ENCODE measurements around the gene ZNF799.
"Not testable (repeated sequence)": the region's sequence is repeated elsewhere in the genome, so short reads cannot be mapped to it uniquely, and the experiment has no call there.

ZNF799 gene

DNA sequence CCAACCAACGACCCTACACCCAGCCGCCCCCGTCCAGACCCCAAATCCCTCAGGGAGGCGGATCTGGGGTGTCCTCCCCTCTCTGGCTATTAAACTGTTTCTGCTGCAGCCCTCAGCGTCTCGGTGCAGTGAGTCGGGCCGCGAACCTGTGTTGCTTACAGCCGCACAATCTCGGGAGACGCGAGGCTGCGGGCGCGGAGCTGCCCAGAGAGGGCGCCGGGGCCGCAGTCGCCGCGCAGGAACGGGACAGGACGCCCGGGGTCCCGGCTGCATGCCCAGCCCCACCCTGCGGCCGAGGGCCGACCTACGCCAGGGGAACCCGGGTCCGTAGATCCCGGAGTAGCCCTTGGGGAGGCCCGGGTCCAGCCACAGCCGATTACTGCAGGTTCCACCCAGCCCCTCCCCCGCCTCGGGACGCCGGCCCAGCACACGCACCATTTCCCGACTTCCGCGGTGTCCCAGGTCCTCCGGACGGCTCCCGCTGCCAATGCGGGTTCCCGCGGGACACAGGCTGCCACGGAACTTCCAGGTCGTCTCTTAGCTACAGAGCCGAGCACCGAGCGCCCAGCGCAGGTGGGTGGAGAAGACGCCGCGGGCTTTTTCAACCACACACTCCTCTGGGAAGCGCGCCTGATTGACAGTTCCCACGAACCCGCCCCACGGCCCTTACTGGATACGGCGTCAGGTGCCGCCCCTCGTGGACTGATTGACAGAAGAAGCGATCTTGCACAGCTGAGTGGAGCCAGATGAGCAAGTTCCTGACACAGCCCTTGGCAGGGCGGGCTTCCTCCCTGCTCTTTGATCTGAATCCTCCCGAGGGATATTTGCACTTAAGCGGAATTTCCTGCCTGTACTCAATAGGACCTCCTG is at the start of gene ZNF799:
Gene ZNF799 (minus strand): TSS at position 639 of the 870 bp plus-strand sequence. CDS start 201 bp downstream, at position 438.
- H3K27ac ChIP-seq: peak within 1 kb of the TSS; percentile 65
- DNase-seq (ENCODE audit: low read depth, low spot score): peak; percentile 94

- no peak for DNase-seq (ENCODE audit: low read depth, low spot score)
- H3K27ac ChIP-seq: no peak overlapping the region
Observed at GRCh38 chr19:12450844-12451243, 49.8 kb upstream of the ZNF799 start.

DNA sequence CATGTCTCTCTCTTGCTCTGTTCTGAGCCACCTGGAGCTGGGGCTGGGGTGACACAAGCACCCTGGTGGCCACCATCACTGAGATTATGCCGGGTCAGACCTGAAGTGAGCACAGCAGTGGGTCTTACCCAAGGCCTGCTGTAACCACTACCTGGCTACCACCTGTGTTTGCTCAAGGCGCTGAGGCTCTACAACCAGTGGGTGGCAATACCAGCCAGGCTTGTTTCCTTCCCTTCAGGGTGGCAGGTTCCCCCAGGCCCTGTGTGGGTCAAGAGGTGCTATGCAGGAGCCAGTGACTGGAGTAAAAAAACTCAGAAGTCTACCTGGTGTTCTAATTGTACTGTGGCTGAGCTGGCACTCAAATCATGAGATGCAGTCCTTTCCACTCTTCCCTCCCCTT is 47.7 kb upstream of the ZNF799 start:
- DNase-seq (ENCODE audit: low read depth, low spot score): no peak
- no peak overlapping the region for H3K27ac ChIP-seq

DNA sequence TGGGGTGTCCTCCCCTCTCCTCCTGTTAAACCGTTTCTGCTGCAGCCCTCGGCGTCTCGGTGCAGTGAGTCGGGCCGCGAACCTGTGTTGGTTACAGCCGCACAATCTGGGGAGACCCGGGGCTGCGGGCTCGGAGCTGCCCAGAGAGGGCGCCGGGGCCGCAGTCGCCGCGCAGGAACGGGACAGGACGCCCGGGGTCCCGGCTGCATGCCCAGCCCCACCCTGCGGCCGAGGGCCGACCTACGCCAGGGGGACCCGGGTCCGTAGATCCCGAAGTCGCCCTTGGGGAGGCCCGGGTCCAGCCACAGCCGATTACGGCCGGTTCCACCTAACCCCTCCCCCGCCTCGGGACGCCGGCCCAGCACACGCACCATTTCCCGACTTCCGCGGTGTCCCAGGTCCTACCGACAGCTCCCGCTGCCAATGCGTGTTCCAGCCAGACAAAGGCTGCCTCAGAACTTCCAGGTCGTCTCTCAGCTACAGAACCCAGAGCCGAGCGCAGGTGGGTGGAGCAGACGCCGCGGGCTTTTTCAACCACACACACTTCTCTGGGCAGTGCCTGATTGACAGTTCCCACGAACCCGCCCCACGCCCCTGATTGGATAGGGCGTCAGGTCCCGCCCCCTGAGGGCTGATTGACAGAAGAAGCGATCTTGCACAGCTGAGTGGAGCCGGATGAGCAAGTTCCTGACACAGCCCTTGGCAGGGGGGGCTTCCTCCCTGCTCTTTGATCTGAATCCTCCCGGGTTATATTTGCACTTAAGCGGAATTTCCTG is 39.7 kb upstream of the ZNF799 start, which contains the start of gene ZNF443:
Gene ZNF443 (minus strand): TSS at position 481 of the 776 bp plus-strand sequence. CDS start 107 bp downstream, at position 374.
- peak; percentile 93 for DNase-seq (ENCODE audit: low read depth, low spot score)
- peak within 1 kb of the TSS; percentile 8 for H3K27ac ChIP-seq

DNA sequence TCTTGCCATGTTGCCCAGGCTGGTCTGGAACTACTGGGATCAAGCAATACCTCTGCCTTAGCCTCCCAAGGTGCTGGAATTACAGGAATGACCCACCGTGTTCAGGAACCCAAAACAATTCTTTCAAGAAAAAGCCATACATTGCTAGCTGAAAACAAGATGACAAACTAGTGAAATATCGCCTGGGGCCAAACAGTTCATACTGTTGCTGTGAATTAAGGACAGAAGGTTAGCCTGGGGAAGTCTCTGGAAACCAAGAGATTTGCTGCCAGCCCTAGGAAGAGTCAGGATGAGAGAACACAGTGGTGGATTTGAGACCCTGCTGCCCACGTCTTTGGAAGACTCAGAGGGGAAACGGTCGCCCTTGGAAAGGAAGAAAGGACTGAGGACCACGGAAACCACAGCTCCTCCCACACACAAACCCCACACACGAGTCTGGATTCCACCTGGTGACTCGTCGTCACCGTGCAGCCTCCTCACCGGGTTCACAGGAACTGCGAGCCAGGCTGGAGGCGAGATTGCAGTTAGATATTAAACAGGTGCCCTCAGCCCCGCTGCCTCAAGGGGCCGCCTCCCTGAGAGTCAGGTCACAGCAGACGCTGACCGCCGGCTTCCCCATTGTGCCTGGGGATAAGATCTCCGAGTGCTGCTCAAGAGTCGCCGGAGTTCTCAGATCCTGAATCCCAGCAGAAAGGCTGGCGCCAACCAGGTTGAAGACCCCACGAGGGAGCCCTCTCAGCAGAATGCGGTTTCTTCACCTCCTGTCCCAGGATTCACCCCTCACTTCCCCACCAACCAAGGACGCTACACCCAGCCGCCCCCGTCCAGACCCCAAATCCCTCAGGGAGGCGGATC is 38.8 kb upstream of the ZNF799 start:
- not testable (repeated sequence) for H3K27ac ChIP-seq; DNase-seq (ENCODE audit: low read depth, low spot score)

- H3K27ac ChIP-seq; DNase-seq (ENCODE audit: low read depth, low spot score): not testable (repeated sequence)
Observed at GRCh38 chr19:12430726-12431299, 29.7 kb upstream of the ZNF799 start.

DNA sequence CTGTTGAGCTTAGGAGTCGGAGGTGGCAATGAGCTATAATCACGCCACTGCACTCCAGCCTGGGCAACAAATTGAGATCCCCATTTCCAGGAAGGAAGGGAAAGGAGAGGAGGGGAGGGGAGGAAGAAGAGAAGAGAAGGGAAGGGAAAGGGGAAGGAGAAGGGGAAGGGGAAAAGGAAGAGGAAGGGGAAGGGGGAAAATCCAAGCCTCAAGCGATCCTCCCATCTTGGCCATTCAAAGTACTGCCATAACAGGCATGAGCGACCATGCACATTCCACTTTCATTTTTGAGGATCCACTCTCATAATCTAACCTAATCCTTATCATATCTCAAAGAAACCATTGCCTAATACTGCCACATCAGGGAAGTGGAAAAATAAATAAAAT is 24.8 kb upstream of the ZNF799 start:
- DNase-seq (ENCODE audit: low read depth, low spot score): no peak
- no peak overlapping the region for H3K27ac ChIP-seq

GRCh38 chr19:12425236-12425887 is 24.3 kb upstream of the ZNF799 start:
- no peak overlapping the region for H3K27ac ChIP-seq
- DNase-seq (ENCODE audit: low read depth, low spot score): no peak

GRCh38 chr19:12417273-12417672 is 16.2 kb upstream of the ZNF799 start:
- H3K27ac ChIP-seq; DNase-seq (ENCODE audit: low read depth, low spot score): not testable (repeated sequence)

DNA sequence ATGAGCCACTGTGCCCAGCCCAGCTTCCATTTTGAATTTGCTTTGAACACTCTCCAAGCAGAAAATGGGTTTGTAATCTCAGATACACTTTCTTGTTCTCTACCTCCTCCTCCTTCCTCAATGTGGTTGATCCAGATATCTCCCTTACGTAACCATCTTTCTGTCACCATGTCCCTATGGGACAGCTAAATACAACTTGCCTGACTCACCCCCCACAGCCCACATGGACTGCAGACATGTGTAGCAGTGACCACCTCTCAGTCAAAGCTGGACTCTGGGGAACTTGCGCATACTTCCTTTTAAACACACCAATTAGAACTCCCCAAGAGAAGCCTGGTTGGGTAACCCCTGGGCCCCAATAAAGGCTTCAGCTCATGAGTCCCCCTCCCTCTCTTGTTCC is 10.8 kb upstream of the ZNF799 start:
- no peak overlapping the region for H3K27ac ChIP-seq
- DNase-seq (ENCODE audit: low read depth, low spot score): no peak

DNA sequence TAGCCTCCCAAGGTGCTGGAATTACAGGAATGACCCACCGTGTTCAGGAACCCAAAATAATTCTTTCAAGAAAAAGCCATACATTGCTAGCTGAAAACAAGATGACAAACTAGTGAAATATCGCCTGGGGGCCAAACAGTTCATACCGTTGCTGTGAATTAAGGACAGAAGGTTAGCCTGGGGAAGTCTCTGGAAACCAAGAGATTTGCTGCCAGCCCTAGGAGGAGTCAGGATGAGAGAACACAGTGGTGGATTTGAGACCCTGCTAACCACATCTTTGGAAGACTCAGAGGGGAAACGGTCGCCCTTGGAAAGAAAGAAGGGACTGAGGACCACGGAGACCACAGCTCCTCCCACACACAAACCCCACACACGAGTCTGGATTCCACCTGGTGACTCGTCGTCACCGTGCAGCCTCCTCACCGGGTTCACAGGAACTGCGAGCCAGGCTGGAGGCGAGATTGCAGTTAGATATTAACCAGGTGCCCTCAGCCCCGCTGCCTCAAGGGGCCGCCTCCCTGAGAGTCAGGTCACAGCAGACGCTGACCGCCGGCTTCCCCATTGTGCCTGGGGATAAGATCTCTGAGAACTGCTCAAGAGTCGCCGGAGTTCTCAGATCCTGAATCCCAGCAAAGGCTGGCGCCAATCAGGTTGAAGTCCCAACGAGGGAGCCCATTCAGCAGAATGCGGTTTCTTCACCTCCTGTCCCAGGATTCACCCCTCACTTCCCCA is 1.0 kb downstream of the ZNF799 start:
- DNase-seq (ENCODE audit: low read depth, low spot score): not testable (repeated sequence)
- H3K27ac ChIP-seq: peak overlapping the region; percentile 65

- H3K27ac ChIP-seq; DNase-seq (ENCODE audit: low read depth, low spot score): not testable (repeated sequence)
Observed at GRCh38 chr19:12391148-12391547, 9.9 kb downstream of the ZNF799 start.

DNA sequence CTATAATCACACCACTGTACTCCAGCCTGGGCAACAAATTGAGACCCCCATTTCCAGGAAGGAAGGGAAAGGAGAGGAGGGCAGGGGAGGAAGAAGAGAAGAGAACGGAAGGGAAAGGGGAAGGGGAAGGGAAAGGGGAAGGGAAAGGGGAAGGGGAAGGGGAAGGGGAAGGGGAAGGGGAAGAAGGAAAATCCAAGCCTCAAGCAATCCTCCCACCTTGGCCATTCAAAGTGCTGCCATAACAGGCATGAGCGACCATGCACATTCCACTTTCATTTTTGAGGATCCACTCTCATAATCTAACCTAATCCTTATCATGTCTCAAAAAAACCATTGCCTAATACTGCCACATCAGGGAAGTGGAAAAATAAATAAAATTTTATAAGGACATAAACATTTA is 14.7 kb downstream of the ZNF799 start:
- not testable (repeated sequence) for H3K27ac ChIP-seq; DNase-seq (ENCODE audit: low read depth, low spot score)

DNA sequence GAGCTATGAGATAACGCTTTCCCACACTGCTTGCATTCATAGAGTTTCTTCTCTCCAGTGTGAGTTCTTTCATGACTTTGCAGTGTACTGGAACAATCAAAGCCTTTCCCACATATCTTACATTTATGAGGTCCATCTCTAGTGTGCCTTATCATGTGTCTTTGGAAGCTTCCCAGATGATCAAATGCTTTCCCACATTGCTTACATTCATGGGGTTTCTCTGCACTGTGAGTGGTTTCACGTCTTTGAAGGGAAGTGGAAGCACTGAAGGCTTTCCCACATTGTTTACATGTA is 20.7 kb downstream of the ZNF799 start:
- no peak for DNase-seq (ENCODE audit: low read depth, low spot score)
- H3K27ac ChIP-seq: no peak overlapping the region

- DNase-seq (ENCODE audit: low read depth, low spot score): no peak
- H3K27ac ChIP-seq: no peak overlapping the region
Observed at GRCh38 chr19:12379732-12380443, 21.2 kb downstream of the ZNF799 start.

- no peak overlapping the region for H3K27ac ChIP-seq
- no peak for DNase-seq (ENCODE audit: low read depth, low spot score)
Observed at GRCh38 chr19:12374026-12374425, 27.0 kb downstream of the ZNF799 start.

DNA sequence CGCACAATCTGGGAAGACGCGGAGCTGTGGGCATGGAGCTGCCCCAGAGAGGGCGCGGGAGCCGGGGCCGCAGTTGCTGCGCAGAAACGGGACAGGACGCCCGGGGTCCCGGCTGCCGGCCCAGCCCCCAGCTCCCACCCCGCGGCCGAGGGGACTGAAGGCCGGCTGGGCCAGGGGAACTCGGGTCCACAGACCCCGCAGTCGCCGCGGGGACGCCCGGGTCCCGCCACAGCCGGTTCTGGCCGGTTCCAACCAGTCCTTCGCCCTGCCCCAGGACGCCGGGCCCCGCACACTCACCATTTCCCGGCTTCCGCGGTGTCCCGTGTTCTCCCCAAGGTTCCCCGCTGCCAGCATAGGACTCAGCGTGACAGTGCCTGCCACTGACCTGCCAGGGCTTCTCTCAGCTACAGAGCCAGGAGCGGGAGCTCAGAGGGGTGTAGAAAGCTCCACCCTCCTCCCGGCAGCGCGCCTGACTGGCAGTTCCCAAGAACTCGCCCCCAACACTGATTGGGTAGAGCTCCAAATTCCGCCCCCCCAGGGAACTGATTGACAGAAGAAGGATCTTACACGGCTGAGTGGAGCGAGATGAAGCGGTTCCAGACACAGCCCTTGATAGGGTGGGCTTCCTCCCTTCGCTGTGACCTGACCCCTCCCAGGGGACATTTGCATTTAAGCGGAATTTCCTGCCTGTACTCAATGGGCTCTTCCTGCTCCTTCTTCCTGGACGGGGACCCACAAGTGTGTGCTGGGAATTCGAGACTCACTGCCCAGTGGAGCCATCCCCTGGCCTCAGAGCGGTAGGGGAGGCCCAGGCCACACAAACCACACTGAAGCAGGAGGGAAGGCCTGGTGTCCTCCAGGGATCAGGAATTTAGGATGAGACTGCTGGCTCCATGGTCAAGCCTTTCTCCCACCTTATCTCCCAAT is 35.6 kb downstream of the ZNF799 start, which contains the start of gene ZNF442:
Gene ZNF442 (minus strand): TSS at position 448 of the 927 bp plus-strand sequence. CDS start 2,052 bp downstream, outside the sequence.
- DNase-seq (ENCODE audit: low read depth, low spot score): peak; percentile 65
- H3K27ac ChIP-seq: peak within 1 kb of the TSS; percentile 52
